Measurements from ENCODE around the gene COQ4. TPM values are rescaled to one million over a fixed set of nuclear protein-coding genes. Genes with fewer than 3 reads are reported as not detected.

The COQ4 gene
- total RNA-seq, 1 experiment from 2014 or later, result 28.3 TPM

DNA sequence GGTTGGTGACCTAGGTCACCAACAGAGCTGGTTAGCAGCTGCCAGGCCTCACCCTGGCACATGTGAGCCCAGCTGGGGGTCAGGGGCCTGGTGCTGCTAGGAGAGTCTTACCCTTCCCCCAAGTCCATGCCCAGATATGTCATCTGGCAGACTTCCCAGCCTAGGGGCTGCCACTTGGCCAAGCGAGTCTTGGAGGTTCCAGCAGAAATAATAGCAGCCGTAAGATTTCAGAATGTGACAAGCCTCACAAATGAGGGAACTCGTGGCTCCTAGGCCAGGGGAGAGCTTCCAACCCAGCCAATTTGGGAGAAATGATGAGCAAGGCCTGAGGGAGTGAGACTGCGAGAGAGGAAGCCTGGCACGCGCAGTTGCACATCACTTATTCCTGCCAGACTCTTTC, 59.6 kb downstream of the COQ4 start:
- H4K20me1 ChIP-seq (ENCODE audit: insufficient read depth, low read depth, low read length), result peaks cover 8% of the 10 kb centered on the region; the same call in 1 of the 2 replicates
- H3K79me2 ChIP-seq (ENCODE audit: low read length), result peaks cover 5% of the 10 kb centered on the region; the same call in 1 of the 2 replicates
- no peak overlapping the region for H3K9ac ChIP-seq (ENCODE audit: low read length)
- DNase-seq, result no peak
- no peak overlapping the region for H3K4me2 ChIP-seq (ENCODE audit: low read depth, low read length, poor library complexity, severe bottlenecking)
- H3K4me1 ChIP-seq (ENCODE audit: low read length), result peaks cover 5% of the 10 kb centered on the region
- no peaks in the 10 kb centered on the region for H3K9me3 ChIP-seq (ENCODE audit: low read length)
- H3K9me2 ChIP-seq (replicated peaks; ENCODE audit: insufficient read depth, low read length), result no peaks in the 10 kb centered on the region
- no peaks in the 10 kb centered on the region; the same call in 1 of the 2 replicates for H3K36me3 ChIP-seq (ENCODE audit: insufficient read depth, low read length)
- H2AFZ ChIP-seq (ENCODE audit: low read length), result no peak overlapping the region
- no peak overlapping the region for H3K4me3 ChIP-seq (ENCODE audit: low read length)
- H3K27me3 ChIP-seq (ENCODE audit: low read length), result no peaks in the 10 kb centered on the region
- no peak overlapping the region for H3K27ac ChIP-seq (ENCODE audit: low read length)

DNA sequence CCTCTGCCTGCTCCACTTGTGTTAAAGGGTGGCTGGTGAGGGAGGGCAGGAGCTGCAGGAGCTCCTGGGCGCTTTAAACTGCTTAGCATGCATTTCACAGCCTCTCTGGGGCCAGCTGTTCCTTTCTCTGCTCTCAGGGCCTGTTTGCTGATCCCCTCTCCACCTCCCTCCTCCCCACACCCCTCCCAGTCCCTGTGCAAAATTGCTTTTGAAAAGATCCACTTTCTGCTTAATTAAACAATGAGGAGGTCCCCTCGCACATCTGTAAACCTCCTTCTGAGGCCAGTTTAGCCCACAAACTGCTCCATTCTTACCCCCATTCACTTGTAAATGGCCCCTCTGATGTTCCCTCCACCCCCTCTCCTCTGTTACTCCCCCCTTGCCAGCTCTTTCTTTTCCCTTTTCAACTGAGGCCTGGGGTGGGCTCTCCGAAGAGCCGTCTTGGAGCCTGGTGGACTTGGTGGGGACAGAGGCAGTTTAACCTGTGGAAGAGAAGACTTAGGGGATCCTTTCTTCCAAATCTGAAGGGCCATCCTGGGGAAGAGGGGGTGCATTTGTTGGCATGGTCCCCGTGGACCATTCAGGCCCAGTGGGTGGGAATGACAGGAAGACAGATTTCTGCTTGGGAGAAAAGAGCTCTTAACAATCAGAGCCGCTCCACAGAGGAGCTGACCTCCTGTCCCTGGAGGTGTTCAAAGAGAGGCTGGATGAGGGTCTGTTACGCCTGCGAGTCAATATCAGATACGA, 60.5 kb downstream of the COQ4 start:
- H3K4me3 ChIP-seq (ENCODE audit: low read length), result no peak overlapping the region
- no peak overlapping the region for H2AFZ ChIP-seq (ENCODE audit: low read length)
- H3K27me3 ChIP-seq (ENCODE audit: low read length), result no peaks in the 10 kb centered on the region
- DNase-seq, result no peak
- peaks cover 8% of the 10 kb centered on the region; the same call in 1 of the 2 replicates for H4K20me1 ChIP-seq (ENCODE audit: insufficient read depth, low read depth, low read length)
- H3K9me2 ChIP-seq (replicated peaks; ENCODE audit: insufficient read depth, low read length), result no peaks in the 10 kb centered on the region
- H3K79me2 ChIP-seq (ENCODE audit: low read length), result 0 out of 2 replicates have a peak, but pooled peaks cover 3% of the 10 kb centered on the region
- no peaks in the 10 kb centered on the region; the same call in 1 of the 2 replicates for H3K36me3 ChIP-seq (ENCODE audit: insufficient read depth, low read length)
- H3K9me3 ChIP-seq (ENCODE audit: low read length), result no peaks in the 10 kb centered on the region
- no peak overlapping the region for H3K27ac ChIP-seq (ENCODE audit: low read length)
- no peak overlapping the region for H3K4me2 ChIP-seq (ENCODE audit: low read depth, low read length, poor library complexity, severe bottlenecking)
- H3K4me1 ChIP-seq (ENCODE audit: low read length), result peaks cover 5% of the 10 kb centered on the region
- H3K9ac ChIP-seq (ENCODE audit: low read length), result no peak overlapping the region

Other genes with a start within 250 kb of the COQ4 start
- 68.4 and 114 TPM in 2 replicates for gene PTGES2, start 195.1 kb upstream of the COQ4 start, total RNA-seq (2014; rRNA removed; shearing (Covaris generic); ENCODE audit: low replicate concordance)
- not detected in 2 replicates for gene LCN2, start 173.4 kb upstream of the COQ4 start, total RNA-seq (2014; rRNA removed; shearing (Covaris generic); ENCODE audit: low replicate concordance)
- 154 and 209 TPM in 2 replicates for gene BBLN, start 162.6 kb upstream of the COQ4 start, total RNA-seq (2014; rRNA removed; shearing (Covaris generic); ENCODE audit: low replicate concordance)
- 62.7 and 84.0 TPM in 2 replicates for gene CIZ1, start 131.3 kb upstream of the COQ4 start, total RNA-seq (2014; rRNA removed; shearing (Covaris generic); ENCODE audit: low replicate concordance)
- 0.65 and 5.0 TPM in 2 replicates for gene DNM1, start 119.5 kb upstream of the COQ4 start, total RNA-seq (2014; rRNA removed; shearing (Covaris generic); ENCODE audit: low replicate concordance)
- gene GOLGA2, start 46.8 kb upstream of the COQ4 start, total RNA-seq (2014; rRNA removed; shearing (Covaris generic); ENCODE audit: low replicate concordance), result 16.2 and 75.3 TPM in 2 replicates
- gene SWI5, start 46.6 kb upstream of the COQ4 start, total RNA-seq (2014; rRNA removed; shearing (Covaris generic); ENCODE audit: low replicate concordance), result 34.5 and 37.6 TPM in 2 replicates
- gene TRUB2, start 392 bp upstream of the COQ4 start, total RNA-seq (2014; rRNA removed; shearing (Covaris generic); ENCODE audit: low replicate concordance), result 20.8 and 28.2 TPM in 2 replicates
- gene SLC27A4, start 17.7 kb downstream of the COQ4 start, total RNA-seq (2014; rRNA removed; shearing (Covaris generic); ENCODE audit: low replicate concordance), result 18.5 and 24.4 TPM in 2 replicates
- 22.7 and 33.4 TPM in 2 replicates for gene URM1, start 48.5 kb downstream of the COQ4 start, total RNA-seq (2014; rRNA removed; shearing (Covaris generic); ENCODE audit: low replicate concordance)
- gene CERCAM, start 98.0 kb downstream of the COQ4 start, total RNA-seq (2014; rRNA removed; shearing (Covaris generic); ENCODE audit: low replicate concordance), result 12.2 and 19.8 TPM in 2 replicates
- 37.8 and 69.5 TPM in 2 replicates for gene ODF2, start 133.2 kb downstream of the COQ4 start, total RNA-seq (2014; rRNA removed; shearing (Covaris generic); ENCODE audit: low replicate concordance)
- 26.5 and 32.7 TPM in 2 replicates for gene GLE1, start 181.9 kb downstream of the COQ4 start, total RNA-seq (2014; rRNA removed; shearing (Covaris generic); ENCODE audit: low replicate concordance)
- 167 and 189 TPM in 2 replicates for gene SPTAN1, start 229.7 kb downstream of the COQ4 start, total RNA-seq (2014; rRNA removed; shearing (Covaris generic); ENCODE audit: low replicate concordance)

All from Karpas-422 (cell line).